CD14-positive monocyte (primary cell): ENCODE measurements around the gene VAMP4. TPM values are rescaled to one million over a fixed set of nuclear protein-coding genes. Genes with fewer than 3 reads are reported as not detected.
A peak's percentile ranks its signal among the peaks of the same experiment; 100 is the strongest.

Experiments used
- DNase-seq, 3 donors: peaks; one replicate each; pipeline ENCODE4 v3.0.0-alpha.2; 2011 to 2022
- H2AFZ ChIP-seq: 2 replicates; pipeline ENCODE4 v1.6.0; 2012; ENCODE audit warnings: mild to moderate bottlenecking, low read depth, low read length, inconsistent platforms; ENCODE audit not compliant: insufficient read depth, poor library complexity, severe bottlenecking
- H3K27ac ChIP-seq, 2 donors: 1 replicate in 1 of 2; 2 replicates in 1 of 2; pipeline ENCODE4 v1.5.1; 2012 to 2013; ENCODE audit warnings: low read length in 2 of 2, control low read depth in 1 of 2, inconsistent platforms in 1 of 2, low read depth in 1 of 2, mild to moderate bottlenecking in 1 of 2
- H3K27me3 ChIP-seq, 2 donors: one replicate each; pipeline versions ENCODE4 v1.6.0 to v1.6.1; 2011 to 2013; ENCODE audit warnings: low read length in 2 of 2; ENCODE audit not compliant: control insufficient read depth in 2 of 2, insufficient read depth in 2 of 2
- H3K36me3 ChIP-seq, 2 donors: replicated peaks in 1 of 2; 1 replicate in 1 of 2; 2 replicates in 1 of 2; pipeline versions ENCODE4 v1.5.1 to v1.6.1; 2012 to 2013; ENCODE audit warnings: low read length in 2 of 2, control low read depth in 1 of 2, inconsistent platforms in 1 of 2, mild to moderate bottlenecking in 1 of 2; ENCODE audit not compliant: insufficient read depth in 2 of 2, control insufficient read depth in 1 of 2
- H3K4me1 ChIP-seq, 2 donors: 1 replicate in 1 of 2; 2 replicates in 1 of 2; pipeline versions ENCODE4 v1.5.1 to v1.6.1; 2012 to 2013; ENCODE audit warnings: low read length in 2 of 2, control low read depth in 1 of 2, inconsistent platforms in 1 of 2, mild to moderate bottlenecking in 1 of 2, moderate library complexity in 1 of 2; ENCODE audit not compliant: insufficient read depth in 2 of 2, control insufficient read depth in 1 of 2
- H3K4me2 ChIP-seq: replicated peaks from 2 replicates; pipeline ENCODE3; 2012; ENCODE audit warnings: low read length, moderate library complexity, mild to moderate bottlenecking; ENCODE audit not compliant: poor library complexity, severe bottlenecking; ENCODE audit errors: extremely low read depth
- H3K4me3 ChIP-seq, 3 experiments: fragments of 200-600 bp in 1 of 3; sonication (generic) in 1 of 3; replicated peaks in 1 of 3; 1 replicate in 2 of 3; 2 replicates in 1 of 3; pipeline ENCODE4 v1.5.1; 2011 to 2013; ENCODE audit warnings: low read length in 3 of 3, mild to moderate bottlenecking in 3 of 3, control low read depth in 2 of 3, low read depth in 2 of 3, inconsistent platforms in 1 of 3, moderate library complexity in 1 of 3
- H3K79me2 ChIP-seq: 2 replicates; pipeline ENCODE4 v1.6.0; 2012; ENCODE audit warnings: mild to moderate bottlenecking, control low read depth, inconsistent platforms, low read length, moderate library complexity; ENCODE audit not compliant: insufficient read depth
- H3K9ac ChIP-seq: 2 replicates; pipeline ENCODE4 v1.6.0; 2017; ENCODE audit warnings: low read length, mild to moderate bottlenecking; ENCODE audit not compliant: insufficient read depth, poor library complexity, severe bottlenecking
- H3K9me3 ChIP-seq, 2 donors: replicated peaks in 1 of 2; 1 replicate in 1 of 2; 2 replicates in 1 of 2; pipeline versions ENCODE4 v1.5.1 to v1.6.1; 2012 to 2013; ENCODE audit warnings: low read length in 2 of 2, control low read depth in 1 of 2; ENCODE audit not compliant: control insufficient read depth in 1 of 2, insufficient read depth in 1 of 2
- H4K20me1 ChIP-seq: 2 replicates; pipeline ENCODE4 v1.6.0; 2012; ENCODE audit warnings: mild to moderate bottlenecking, low read length, control low read depth, moderate library complexity; ENCODE audit not compliant: insufficient read depth
- H3K27ac Mint-ChIP-seq, 7 donors: one replicate each; pipeline ENCODE4 v1.8.0; 2020; ENCODE audit warnings: mild to moderate bottlenecking in 7 of 7, mixed read lengths in 7 of 7, moderate library complexity in 6 of 7, inconsistent platforms in 2 of 7
- H3K27me3 Mint-ChIP-seq, 3 donors: one replicate each; pipeline ENCODE4 v1.8.0; 2021 to 2022; ENCODE audit warnings: low read depth in 3 of 3, mild to moderate bottlenecking in 3 of 3, mixed read lengths in 3 of 3, moderate library complexity in 3 of 3, inconsistent platforms in 1 of 3
- H3K36me3 Mint-ChIP-seq, 2 donors: one replicate each; pipeline ENCODE4 v1.8.0; 2020; ENCODE audit warnings: mixed read lengths in 2 of 2, inconsistent platforms in 1 of 2, mild to moderate bottlenecking in 1 of 2
- H3K4me1 Mint-ChIP-seq: one replicate; pipeline ENCODE4 v1.8.0; 2020; ENCODE audit warnings: mild to moderate bottlenecking, mixed read lengths
- H3K4me3 Mint-ChIP-seq, 2 donors: one replicate each; pipeline ENCODE4 v1.8.0; 2020; ENCODE audit warnings: mild to moderate bottlenecking in 2 of 2, mixed read lengths in 2 of 2, moderate library complexity in 1 of 2
- H3K9me3 Mint-ChIP-seq, 7 donors: one replicate each; pipeline ENCODE4 v1.8.0; 2020 to 2022; ENCODE audit warnings: mixed read lengths in 7 of 7, mild to moderate bottlenecking in 6 of 7, moderate library complexity in 6 of 7, inconsistent platforms in 2 of 7
- WGBS: methylation state at CpG from one replicate; pipeline ENCODE4 v1.1.5; 2013; ENCODE audit warnings: missing lambda C conversion rate; ENCODE audit not compliant: insufficient coverage; 5-methylcytosine and 5-hydroxymethylcytosine counted together
- intact Hi-C, 2 donors: fragments of 100-400 bp; cut with micrococcal nuclease; formaldehyde crosslinking; loops; one replicate each; pipeline versions ENCODE4 v1.15.0 to v1.15.1; 2023
- polyA plus RNA-seq, 3 donors: library from polyadenylated mRNA; depleted of rRNA in 1 of 3; unstranded in 2 of 3; stranded (reverse) in 1 of 3; fragments of 300-500 nt in 2 of 3; fragments of >200 nt in 1 of 3; fragmentation: Illumina TruSeq in 2 of 3; gene quantifications; 1 replicate in 2 of 3; 2 replicates in 1 of 3; pipeline ENCODE4 v1.2.3, GENCODE V29; 2012 to 2021
- TF ChIP-seq, protein P1 (sequence below): fragments of 200-600 bp; IDR thresholded peaks from one replicate; pipeline ENCODE4 v1.8.0; 2022; ENCODE audit warnings: antibody characterized with exemption, mild to moderate bottlenecking

The VAMP4 gene
- polyA plus RNA-seq, 3 donors, result 13.3 to 19.5 (median 18.8) TPM

DNA sequence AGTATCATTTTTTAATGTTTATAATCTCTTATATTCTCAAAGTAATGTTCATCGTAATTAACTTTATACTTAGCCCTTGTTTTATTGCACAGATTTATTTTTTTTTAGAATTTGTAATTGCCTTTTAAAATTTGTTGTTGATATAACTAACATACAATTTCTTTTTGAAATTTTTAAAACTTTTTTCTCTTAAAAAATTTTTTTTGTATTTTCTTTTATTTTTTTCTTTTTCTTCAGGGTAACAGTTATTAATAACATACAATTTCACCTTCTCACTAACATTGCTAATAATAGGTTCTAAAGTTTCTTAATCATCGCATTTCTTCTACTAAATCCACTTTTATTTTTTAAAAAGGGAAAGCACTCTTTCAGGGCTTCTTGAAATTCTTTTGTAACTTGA lies 11.3 kb upstream of the VAMP4 start:
- H3K27ac ChIP-seq, result no peak overlapping the region
- Mint-ChIP-seq H3K27ac (no peak overlapping the region), H3K9me3 (peaks cover 0 to 6% (median 2%) of the 10 kb centered on the region in 7 donors), H3K36me3 (no peaks in the 10 kb centered on the region), H3K4me3 (no peak overlapping the region), H3K4me1 (peaks cover 15% of the 10 kb centered on the region), H3K27me3 (peaks cover 1 to 2% (median 2%) of the 10 kb centered on the region in 3 donors)
- intact Hi-C loops, result no loop called here
- TF ChIP-seq, protein P1, sequence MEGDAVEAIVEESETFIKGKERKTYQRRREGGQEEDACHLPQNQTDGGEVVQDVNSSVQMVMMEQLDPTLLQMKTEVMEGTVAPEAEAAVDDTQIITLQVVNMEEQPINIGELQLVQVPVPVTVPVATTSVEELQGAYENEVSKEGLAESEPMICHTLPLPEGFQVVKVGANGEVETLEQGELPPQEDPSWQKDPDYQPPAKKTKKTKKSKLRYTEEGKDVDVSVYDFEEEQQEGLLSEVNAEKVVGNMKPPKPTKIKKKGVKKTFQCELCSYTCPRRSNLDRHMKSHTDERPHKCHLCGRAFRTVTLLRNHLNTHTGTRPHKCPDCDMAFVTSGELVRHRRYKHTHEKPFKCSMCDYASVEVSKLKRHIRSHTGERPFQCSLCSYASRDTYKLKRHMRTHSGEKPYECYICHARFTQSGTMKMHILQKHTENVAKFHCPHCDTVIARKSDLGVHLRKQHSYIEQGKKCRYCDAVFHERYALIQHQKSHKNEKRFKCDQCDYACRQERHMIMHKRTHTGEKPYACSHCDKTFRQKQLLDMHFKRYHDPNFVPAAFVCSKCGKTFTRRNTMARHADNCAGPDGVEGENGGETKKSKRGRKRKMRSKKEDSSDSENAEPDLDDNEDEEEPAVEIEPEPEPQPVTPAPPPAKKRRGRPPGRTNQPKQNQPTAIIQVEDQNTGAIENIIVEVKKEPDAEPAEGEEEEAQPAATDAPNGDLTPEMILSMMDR, result no peak
- no peak overlapping the region for H2AFZ ChIP-seq
- no peaks in the 10 kb centered on the region for H3K36me3 ChIP-seq
- no peak overlapping the region for H3K4me2 ChIP-seq
- DNase-seq, result no peak
- no peaks in the 10 kb centered on the region for H4K20me1 ChIP-seq
- WGBS, result no CpG with 5 or more reads among the region's 2 CpGs
- H3K9ac ChIP-seq, result no peak overlapping the region
- H3K79me2 ChIP-seq, result no peaks in the 10 kb centered on the region
- no peaks in the 10 kb centered on the region for H3K9me3 ChIP-seq
- no peaks in the 10 kb centered on the region for H3K27me3 ChIP-seq
- H3K4me1 ChIP-seq, result peaks cover 0 to 15% of the 10 kb centered on the region in 2 donors
- no peak overlapping the region for H3K4me3 ChIP-seq

DNA sequence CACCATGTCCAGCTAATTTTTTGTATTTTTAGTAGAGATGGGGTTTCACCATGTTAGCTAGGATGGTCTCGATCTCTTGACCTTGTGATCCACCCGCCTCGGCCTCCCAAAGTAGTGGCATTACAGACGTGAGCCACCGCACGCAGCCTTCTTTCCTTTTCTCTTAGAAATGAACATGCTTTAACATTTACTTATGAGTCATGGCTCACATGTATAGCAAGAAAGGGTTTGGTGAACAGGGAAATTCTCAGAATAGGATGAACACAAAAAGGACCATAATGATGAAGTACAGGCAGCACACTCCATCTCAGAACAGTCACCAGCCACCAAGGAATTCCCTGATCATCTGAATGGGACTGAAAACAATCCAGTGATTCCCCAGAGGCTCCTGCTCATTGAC lies 9.4 kb upstream of the VAMP4 start:
- intact Hi-C loops, result no loop called here
- H3K27ac Mint-ChIP-seq, result peak overlapping the region in 2 of 7 donors; percentile 51 to 57
- peaks cover 15% of the 10 kb centered on the region for H3K4me1 Mint-ChIP-seq
- peaks cover 0 to 4% (median 0%) of the 10 kb centered on the region in 7 donors for H3K9me3 Mint-ChIP-seq
- no peaks in the 10 kb centered on the region for H3K36me3 ChIP-seq
- no CpG with 5 or more reads among the region's 6 CpGs for WGBS
- TF ChIP-seq, protein P1, result no peak
- H3K79me2 ChIP-seq, result no peaks in the 10 kb centered on the region
- peaks cover 0 to 18% of the 10 kb centered on the region in 2 donors for H3K4me1 ChIP-seq
- no peaks in the 10 kb centered on the region for H3K36me3 Mint-ChIP-seq
- H3K4me3 Mint-ChIP-seq, result no peak overlapping the region
- H2AFZ ChIP-seq, result peak overlapping the region; percentile 10
- peaks cover 0 to 2% (median 1%) of the 10 kb centered on the region in 3 donors for H3K27me3 Mint-ChIP-seq
- H3K4me3 ChIP-seq, result no peak overlapping the region
- no peaks in the 10 kb centered on the region for H3K9me3 ChIP-seq
- no peaks in the 10 kb centered on the region for H4K20me1 ChIP-seq
- H3K27me3 ChIP-seq, result no peaks in the 10 kb centered on the region
- no peak overlapping the region for H3K9ac ChIP-seq
- H3K4me2 ChIP-seq, result no peak overlapping the region
- DNase-seq, result peak in 1 of 3 donors; percentile 28
- H3K27ac ChIP-seq, result no peak overlapping the region
